HepG2 (cell line): ENCODE measurements around the gene RBBP9. TPM values are rescaled to one million over a fixed set of nuclear protein-coding genes. Genes with fewer than 3 reads are reported as not detected.

Source experiments
- ATAC-seq: fragments of 200-7000 bp; cut with Tn5 transposase; 3 replicates; pipeline ENCODE4 v1.9.1; 2020; ENCODE audit warnings: mild to moderate bottlenecking, moderate library complexity
- BruUV-seq: library from RNA; stranded (reverse); fragments of 400-500 nt; replicated peaks from 2 replicates; lab custom pipeline; 2021; lab: Mats Ljungman, UMichigan
- CTCF ChIA-PET: fragments of 300-600 bp; formaldehyde crosslinking; extraction: SDS; loops from one replicate; lab custom pipeline; 2021; ENCODE audit warnings: low total read pairs, inconsistent platforms, low intra/inter-chr PET ratio; lab: Yijun Ruan, JAX
- POLR2A ChIA-PET: fragments of 350-600 bp; sonication (Branson Sonifier 250); formaldehyde crosslinking; loops from one replicate; lab custom pipeline; 2020; ENCODE audit warnings: antibody characterized with exemption, inconsistent platforms; lab: Yijun Ruan, JAX
- DNase-seq: peaks from one replicate; pipeline ENCODE4 v3.0.0-alpha.2; 2015; ENCODE audit warnings: low spot score
- FAIRE-seq: peaks from 3 replicates; lab custom pipeline; 2011; peaks lifted over from hg19 to GRCh38; lab: Jason Lieb, UNC
- H2AFZ ChIP-seq: one replicate; pipeline ENCODE4 v1.6.1; 2011; ENCODE audit warnings: low read length, inconsistent platforms
- H3K27ac ChIP-seq: fragments of 300-600 bp; 3 replicates; pipeline ENCODE4 v1.8.0; 2011; ENCODE audit warnings: mixed run types, mild to moderate bottlenecking, mixed read lengths, low read length, inconsistent platforms; ENCODE audit not compliant: insufficient read depth; ENCODE audit errors: extremely low read length
- H3K27me3 ChIP-seq, 2 experiments: fragments of 200-600 bp in 1 of 2; 2 replicates in 1 of 2; 3 replicates in 1 of 2; pipeline versions ENCODE4 v1.6.0 to v1.8.0; 2011; ENCODE audit warnings: low read length in 2 of 2, mild to moderate bottlenecking in 2 of 2, moderate library complexity in 2 of 2, inconsistent platforms in 1 of 2; ENCODE audit not compliant: insufficient read depth in 2 of 2, control insufficient read depth in 1 of 2
- H3K36me3 ChIP-seq, 2 experiments: fragments of 200-600 bp in 1 of 2; replicated peaks in 1 of 2; 2 replicates in 1 of 2; 3 replicates in 1 of 2; pipeline versions ENCODE4 v1.5.1 to v1.8.0; 2011; ENCODE audit warnings: low read length in 2 of 2, inconsistent platforms in 1 of 2; ENCODE audit not compliant: insufficient read depth in 2 of 2, control insufficient read depth in 1 of 2
- H3K4me1 ChIP-seq: 2 replicates; pipeline ENCODE4 v1.5.1; 2012; ENCODE audit warnings: low read length, inconsistent platforms; ENCODE audit not compliant: insufficient read depth
- H3K4me2 ChIP-seq: 2 replicates; pipeline ENCODE4 v1.6.0; 2011; ENCODE audit warnings: low read depth, low read length, inconsistent platforms
- H3K4me3 ChIP-seq, 3 experiments: fragments of 200-600 bp in 1 of 3; sonication (generic), shearing (Covaris generic) in 1 of 3; replicated peaks in 1 of 3; 2 replicates each; pipeline ENCODE4 v1.5.1; 2011 to 2016; ENCODE audit warnings: low read length in 3 of 3, inconsistent platforms in 2 of 3, low read depth in 2 of 3, mild to moderate bottlenecking in 2 of 3, control low read depth in 1 of 3, mixed read lengths in 1 of 3; ENCODE audit not compliant: insufficient read depth in 1 of 3
- H3K79me2 ChIP-seq: one replicate; pipeline ENCODE4 v1.6.1; 2011; ENCODE audit warnings: low read length, inconsistent platforms; ENCODE audit not compliant: insufficient read depth
- H3K9ac ChIP-seq: 2 replicates; pipeline ENCODE4 v1.6.0; 2011; ENCODE audit warnings: mild to moderate bottlenecking, low read depth, low read length, inconsistent platforms; ENCODE audit not compliant: insufficient read depth
- H3K9me3 ChIP-seq: 2 replicates; pipeline ENCODE4 v1.5.1; 2012; ENCODE audit warnings: mild to moderate bottlenecking, low read length
- H4K20me1 ChIP-seq: 2 replicates; pipeline ENCODE4 v1.6.0; 2011; ENCODE audit warnings: inconsistent platforms, mild to moderate bottlenecking, low read length, moderate library complexity; ENCODE audit not compliant: insufficient read depth
- MAFF ChIP-seq: IDR thresholded peaks from 2 replicates; pipeline ENCODE4 v1.6.1; 2011; ENCODE audit warnings: low read depth, low read length, improper control_type of control experiment
- NR2F2 ChIP-seq: IDR thresholded peaks from 2 replicates; pipeline ENCODE4 v1.6.1; 2012; ENCODE audit warnings: low read depth, inconsistent platforms, borderline replicate concordance
- PPARG ChIP-seq: conservative IDR thresholded peaks from 2 replicates; pipeline ENCODE4 v1.6.1; 2016; ENCODE audit warnings: missing biosample characterization, missing genetic modification reagents
- RARA ChIP-seq: IDR thresholded peaks from 2 replicates; pipeline ENCODE4 v1.6.1; 2016; ENCODE audit warnings: missing genetic modification reagents, missing compliant biosample characterization
- SAP130 ChIP-seq: IDR thresholded peaks from 2 replicates; pipeline ENCODE4 v1.6.1; 2016; ENCODE audit warnings: low read depth
- SIX1 ChIP-seq: sonication (generic); formaldehyde crosslinking; IDR thresholded peaks from 2 replicates; pipeline ENCODE4 v1.4.0; 2020; ENCODE audit warnings: missing genetic modification reagents, borderline replicate concordance
- SKIL ChIP-seq: sonication (generic); formaldehyde crosslinking; IDR thresholded peaks from 2 replicates; pipeline ENCODE4 v1.8.0; 2022; ENCODE audit warnings: missing genetic modification reagents, mild to moderate bottlenecking, moderate library complexity, borderline replicate concordance
- SOX13 ChIP-seq, 3 experiments: fragments of 450-650 bp in 1 of 3; sonication (generic) in 1 of 3; formaldehyde crosslinking in 1 of 3; IDR thresholded peaks in 2 of 3; conservative IDR thresholded peaks in 1 of 3; 2 replicates each; pipeline versions ENCODE4 v1.5.0 to v1.6.1; 2016 to 2020; ENCODE audit warnings: antibody characterized with exemption in 1 of 3, mild to moderate bottlenecking in 1 of 3, missing compliant biosample characterization in 1 of 3, missing genetic modification reagents in 1 of 3, moderate library complexity in 1 of 3
- SOX5 ChIP-seq: IDR thresholded peaks from 2 replicates; pipeline ENCODE4 v1.6.1; 2016; ENCODE audit warnings: borderline replicate concordance
- ZBTB34 ChIP-seq: sonication (generic); formaldehyde crosslinking; IDR thresholded peaks from 2 replicates; pipeline ENCODE4 v1.8.0; 2022; ENCODE audit warnings: mild to moderate bottlenecking, missing genetic modification reagents
- ZNF33A ChIP-seq: sonication (generic); formaldehyde crosslinking; IDR thresholded peaks from 2 replicates; pipeline ENCODE4 v1.5.1; 2020; ENCODE audit warnings: missing genetic modification reagents, mild to moderate bottlenecking, moderate library complexity, borderline replicate concordance
- WGBS: methylation state at CpG from one replicate; pipeline ENCODE4 v1.1.6; 2017; ENCODE audit warnings: low lambda C conversion rate; 5-methylcytosine and 5-hydroxymethylcytosine counted together
- in situ Hi-C: cut with HindIII; loops from 2 replicates; pipeline ENCODE4 v1.10.0; 2017; ENCODE audit warnings: low pct_unique_long_range_greater_than_20kb; ENCODE audit not compliant: extremely low pct_ligation_motif_present
- intact Hi-C: fragments of 100-400 bp; cut with micrococcal nuclease; formaldehyde crosslinking; loops from one replicate; pipeline ENCODE4 v1.10.0; 2022; ENCODE audit not compliant: unreplicated experiment
- polyA plus RNA-seq, 8 experiments: library from polyadenylated mRNA; depleted of rRNA in 3 of 8; stranded (reverse) in 7 of 8; unstranded in 1 of 8; fragments of >200 nt; fragmentation: Illumina TruSeq in 4 of 8; extraction: Trizol in 4 of 8; gene quantifications; 2 replicates each; pipeline versions ENCODE4 v1.2.1 to v1.2.3, GENCODE V29; 2011 to 2016; ENCODE audit warnings: low read depth in 4 of 8, missing spikeins in 1 of 8, mixed read lengths in 1 of 8; ENCODE audit not compliant: insufficient read depth in 1 of 8
- total RNA-seq, 5 experiments: library from RNA; depleted of rRNA; stranded (reverse); fragments of >200 nt; fragmentation: Illumina TruSeq; extraction: Trizol; gene quantifications; 2 replicates each; pipeline ENCODE4 v1.2.3, GENCODE V29; 2016; ENCODE audit warnings: low read depth in 1 of 5
- TF ChIP-seq, protein P1 (sequence below): sonication (generic); formaldehyde crosslinking; IDR thresholded peaks from 2 replicates; pipeline ENCODE4 v1.4.0; 2020; ENCODE audit warnings: mild to moderate bottlenecking, missing genetic modification reagents
- TF ChIP-seq, protein P2 (sequence below): sonication (generic); formaldehyde crosslinking; IDR thresholded peaks from 2 replicates; pipeline ENCODE4 v1.8.1; 2022; ENCODE audit warnings: mild to moderate bottlenecking, missing genetic modification reagents

RBBP9 gene
- total and polyA plus RNA-seq, 2 of the 13 experiments (the other 11 are each of a cell fraction or from before 2014, with no cell fraction given) = 28.0 to 56.3 TPM

DNA sequence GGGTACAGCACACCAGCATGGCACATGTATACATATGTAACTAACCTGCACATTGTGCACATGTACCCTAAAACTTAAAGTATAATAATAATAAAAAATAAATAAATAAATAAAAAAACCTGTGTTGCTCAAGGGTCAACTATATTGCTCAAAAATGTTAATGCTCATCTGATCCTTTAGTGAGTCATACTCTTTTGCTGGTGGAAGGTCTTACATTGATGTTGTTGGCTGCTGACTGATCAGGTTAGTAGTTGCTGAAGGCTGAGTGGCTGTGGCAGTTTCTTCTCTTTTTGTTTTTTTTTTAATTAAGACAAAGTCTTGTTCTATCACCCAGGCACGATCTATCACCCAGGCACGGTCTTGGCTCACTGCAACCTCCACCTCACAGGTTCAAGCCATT lies 40.6 kb upstream of the RBBP9 start (continued):
- TF ChIP-seq, protein P1, sequence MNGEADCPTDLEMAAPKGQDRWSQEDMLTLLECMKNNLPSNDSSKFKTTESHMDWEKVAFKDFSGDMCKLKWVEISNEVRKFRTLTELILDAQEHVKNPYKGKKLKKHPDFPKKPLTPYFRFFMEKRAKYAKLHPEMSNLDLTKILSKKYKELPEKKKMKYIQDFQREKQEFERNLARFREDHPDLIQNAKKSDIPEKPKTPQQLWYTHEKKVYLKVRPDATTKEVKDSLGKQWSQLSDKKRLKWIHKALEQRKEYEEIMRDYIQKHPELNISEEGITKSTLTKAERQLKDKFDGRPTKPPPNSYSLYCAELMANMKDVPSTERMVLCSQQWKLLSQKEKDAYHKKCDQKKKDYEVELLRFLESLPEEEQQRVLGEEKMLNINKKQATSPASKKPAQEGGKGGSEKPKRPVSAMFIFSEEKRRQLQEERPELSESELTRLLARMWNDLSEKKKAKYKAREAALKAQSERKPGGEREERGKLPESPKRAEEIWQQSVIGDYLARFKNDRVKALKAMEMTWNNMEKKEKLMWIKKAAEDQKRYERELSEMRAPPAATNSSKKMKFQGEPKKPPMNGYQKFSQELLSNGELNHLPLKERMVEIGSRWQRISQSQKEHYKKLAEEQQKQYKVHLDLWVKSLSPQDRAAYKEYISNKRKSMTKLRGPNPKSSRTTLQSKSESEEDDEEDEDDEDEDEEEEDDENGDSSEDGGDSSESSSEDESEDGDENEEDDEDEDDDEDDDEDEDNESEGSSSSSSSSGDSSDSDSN = no peak

GRCh38 chr20:18533978-18534644 lies 37.1 kb upstream of the RBBP9 start:
- ChIA-PET POLR2A (interaction anchor here (0.9 to 1.1 kb wide), 2 partner anchors 26 to 27 kb away, joined by 3 to 4 read pairs; partner anchors contain the start of gene SEC23B), CTCF (no interaction called here)
- in situ Hi-C loops = no loop called here
- no peak overlapping the region for H3K4me2 ChIP-seq
- H3K79me2 ChIP-seq = no peaks in the 10 kb centered on the region
- intact Hi-C loops = no loop called here
- no peak overlapping the region for H3K9ac ChIP-seq
- H3K27me3 ChIP-seq = no peaks in the 10 kb centered on the region
- H4K20me1 ChIP-seq = no peaks in the 10 kb centered on the region
- peaks cover 20% of the 10 kb centered on the region for H3K4me1 ChIP-seq
- H3K4me3 ChIP-seq = no peak overlapping the region
- FAIRE-seq = peak; percentile 60
- 81% methylated on average over 6 of the region's 6 CpGs for WGBS
- no peaks in the 10 kb centered on the region for H3K9me3 ChIP-seq
- no TSS peak for BruUV-seq
- H3K27ac ChIP-seq = no peak overlapping the region
- H3K36me3 ChIP-seq = peaks cover 33 to 75% of the 10 kb centered on the region in 2 experiments
- peak; percentile 79 for ATAC-seq
- H2AFZ ChIP-seq = no peak overlapping the region
- peak; percentile 68 for DNase-seq
- peak; percentile 31; the same call in 1 of the 2 replicates for TF ChIP-seq RARA (CRISPR knock-in tag)
- TF ChIP-seq MAFF = peak; percentile 96
- TF ChIP-seq ZNF33A (CRISPR knock-in tag) = no peak
- TF ChIP-seq NR2F2 = 0 out of 2 replicates have a peak, but pooled peaks have one; percentile 20
- 0 out of 2 replicates have a peak, but pooled peaks have one; percentile 42 for TF ChIP-seq ZBTB34 (CRISPR knock-in tag)
- no peak for TF ChIP-seq SIX1
- TF ChIP-seq SAP130 (CRISPR knock-in tag) = peak; percentile 50; the same call in 1 of the 2 replicates
- peak; percentile 89 for TF ChIP-seq PPARG
- peak; percentile 46; the same call in 1 of the 2 replicates for TF ChIP-seq SKIL (CRISPR knock-in tag)
- TF ChIP-seq SOX13 (IDR thresholded peaks at IDR 0.05) = peak; percentile 66
- TF ChIP-seq SOX13 (CRISPR knock-in tag; conservative IDR thresholded peaks at IDR 0.05 in 1 of 2, IDR thresholded peaks at IDR 0.05 in 1 of 2) = peak in 1 of 2 experiments; percentile 94; a peak in 2 of 4 replicates
- TF ChIP-seq, protein P2, sequence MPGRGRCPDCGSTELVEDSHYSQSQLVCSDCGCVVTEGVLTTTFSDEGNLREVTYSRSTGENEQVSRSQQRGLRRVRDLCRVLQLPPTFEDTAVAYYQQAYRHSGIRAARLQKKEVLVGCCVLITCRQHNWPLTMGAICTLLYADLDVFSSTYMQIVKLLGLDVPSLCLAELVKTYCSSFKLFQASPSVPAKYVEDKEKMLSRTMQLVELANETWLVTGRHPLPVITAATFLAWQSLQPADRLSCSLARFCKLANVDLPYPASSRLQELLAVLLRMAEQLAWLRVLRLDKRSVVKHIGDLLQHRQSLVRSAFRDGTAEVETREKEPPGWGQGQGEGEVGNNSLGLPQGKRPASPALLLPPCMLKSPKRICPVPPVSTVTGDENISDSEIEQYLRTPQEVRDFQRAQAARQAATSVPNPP = no peak
- TF ChIP-seq SOX5 (CRISPR knock-in tag) = peak; percentile 89; the same call in 1 of the 2 replicates
